ENCODE results near the gene EVPL.
"Not testable (repeated sequence)": the region's sequence is repeated elsewhere in the genome, so short reads cannot be mapped to it uniquely, and the experiment has no call there.

EVPL gene

DNA sequence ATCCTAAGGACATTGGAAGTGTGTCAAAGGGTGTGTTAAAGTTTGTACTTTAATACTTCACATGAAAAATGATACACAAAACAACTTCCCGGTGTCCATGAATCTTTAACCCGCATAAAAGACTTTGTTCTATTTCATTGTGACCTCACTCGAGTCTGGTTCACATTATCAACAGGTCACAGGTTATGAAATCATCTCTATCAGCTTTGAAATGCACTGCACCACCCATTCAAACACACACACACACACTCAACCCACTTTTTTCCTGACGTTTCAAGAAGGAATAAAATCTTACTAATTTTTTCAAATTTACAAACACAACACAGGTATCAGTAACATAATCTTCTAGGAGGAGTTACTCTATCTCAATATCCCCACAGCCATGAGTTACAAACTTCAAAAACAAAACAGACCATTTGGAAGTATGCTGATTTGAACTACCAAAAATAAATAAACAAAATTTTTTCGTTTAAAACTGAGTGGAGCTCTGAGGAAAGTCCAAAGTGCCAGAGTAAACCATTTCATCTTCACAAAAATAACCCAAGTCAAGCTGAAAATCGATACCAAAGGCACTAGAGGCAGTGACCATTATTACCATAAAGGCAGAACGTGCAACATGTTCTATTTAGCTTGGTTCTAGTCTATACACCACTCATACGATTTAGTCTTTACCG, 50.8 kb downstream of the EVPL start:
- Histone ChIP-seq H3K4me3 (no peak overlapping the region), H3K27ac (no peak overlapping the region)
- TF ChIP-seq, protein P1, sequence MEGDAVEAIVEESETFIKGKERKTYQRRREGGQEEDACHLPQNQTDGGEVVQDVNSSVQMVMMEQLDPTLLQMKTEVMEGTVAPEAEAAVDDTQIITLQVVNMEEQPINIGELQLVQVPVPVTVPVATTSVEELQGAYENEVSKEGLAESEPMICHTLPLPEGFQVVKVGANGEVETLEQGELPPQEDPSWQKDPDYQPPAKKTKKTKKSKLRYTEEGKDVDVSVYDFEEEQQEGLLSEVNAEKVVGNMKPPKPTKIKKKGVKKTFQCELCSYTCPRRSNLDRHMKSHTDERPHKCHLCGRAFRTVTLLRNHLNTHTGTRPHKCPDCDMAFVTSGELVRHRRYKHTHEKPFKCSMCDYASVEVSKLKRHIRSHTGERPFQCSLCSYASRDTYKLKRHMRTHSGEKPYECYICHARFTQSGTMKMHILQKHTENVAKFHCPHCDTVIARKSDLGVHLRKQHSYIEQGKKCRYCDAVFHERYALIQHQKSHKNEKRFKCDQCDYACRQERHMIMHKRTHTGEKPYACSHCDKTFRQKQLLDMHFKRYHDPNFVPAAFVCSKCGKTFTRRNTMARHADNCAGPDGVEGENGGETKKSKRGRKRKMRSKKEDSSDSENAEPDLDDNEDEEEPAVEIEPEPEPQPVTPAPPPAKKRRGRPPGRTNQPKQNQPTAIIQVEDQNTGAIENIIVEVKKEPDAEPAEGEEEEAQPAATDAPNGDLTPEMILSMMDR (IDR thresholded peaks at IDR 0.05) = no peak

DNA sequence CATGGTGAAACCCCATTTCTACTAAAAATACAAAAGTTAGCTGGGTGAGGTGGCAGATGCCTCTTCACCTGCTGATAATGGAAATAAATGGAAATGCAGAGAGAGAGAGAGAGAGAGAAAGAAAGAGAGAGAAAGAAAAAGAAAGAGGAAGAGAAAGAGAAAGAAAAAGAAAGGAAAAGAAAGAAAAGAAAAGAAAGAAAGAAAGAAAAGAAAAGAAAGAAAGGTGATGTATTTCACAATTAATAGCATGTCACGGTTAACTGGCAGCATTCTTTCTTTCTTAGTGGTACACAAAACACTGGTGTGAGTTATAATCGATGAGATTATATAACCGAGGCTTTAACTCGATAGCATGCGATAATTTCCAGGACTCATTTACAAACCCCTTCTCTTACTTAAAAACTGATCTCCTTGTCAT, 51.3 kb downstream of the EVPL start:
- Histone ChIP-seq H3K27ac (no peak overlapping the region), H3K4me3 (no peak overlapping the region)
- TF ChIP-seq, protein P1 (IDR thresholded peaks at IDR 0.05) = no peak
- no peak for DNase-seq (ENCODE audit: low spot score)

More for the DNA sequence above, 50.8 kb downstream of the EVPL start:
- DNase-seq (ENCODE audit: low spot score) = no peak

DNA sequence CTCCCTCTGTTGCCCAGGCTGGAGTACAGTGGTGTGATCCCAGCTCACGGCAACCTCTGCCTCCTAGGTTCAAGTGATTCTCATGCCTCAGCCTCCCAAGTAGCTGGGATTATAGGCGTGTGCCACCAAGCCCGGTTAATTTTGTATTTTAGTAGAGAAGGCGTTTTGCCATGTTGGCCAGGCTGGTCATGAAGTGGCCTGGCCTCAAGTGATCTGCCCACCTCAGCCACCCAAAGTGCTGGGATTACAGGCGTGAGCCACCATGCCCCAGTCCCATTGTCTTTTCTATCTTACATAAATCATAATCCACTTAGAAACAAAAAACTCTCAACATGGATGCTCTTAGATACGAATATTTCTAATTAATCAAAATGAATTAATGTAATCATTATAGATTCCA, 51.9 kb downstream of the EVPL start:
- not testable (repeated sequence) for DNase-seq (ENCODE audit: low spot score); H3K4me3 ChIP-seq; H3K27ac ChIP-seq

DNA sequence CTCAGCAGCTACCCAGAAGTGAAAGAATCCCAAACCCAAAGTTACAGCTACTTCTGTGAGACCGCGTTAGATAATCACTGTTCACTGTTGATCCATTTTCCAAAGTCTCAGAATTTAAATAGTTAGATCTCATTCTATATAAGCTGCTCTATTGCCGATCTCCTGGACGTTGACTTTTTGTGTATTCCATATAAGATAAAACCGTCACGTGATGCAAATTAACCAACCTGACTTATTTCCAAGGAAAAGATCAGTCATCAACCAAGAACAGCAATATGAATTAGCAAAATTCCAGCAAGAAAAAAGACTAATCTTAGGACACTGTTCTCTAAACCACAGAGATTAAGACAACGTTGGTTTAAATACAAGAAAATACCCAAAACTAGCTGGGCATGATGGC, 56.5 kb downstream of the EVPL start:
- DNase-seq (ENCODE audit: low spot score) = no peak
- TF ChIP-seq, protein P1 (IDR thresholded peaks at IDR 0.05) = no peak
- no peak overlapping the region for H3K4me3 ChIP-seq
- H3K27ac ChIP-seq = no peak overlapping the region

DNA sequence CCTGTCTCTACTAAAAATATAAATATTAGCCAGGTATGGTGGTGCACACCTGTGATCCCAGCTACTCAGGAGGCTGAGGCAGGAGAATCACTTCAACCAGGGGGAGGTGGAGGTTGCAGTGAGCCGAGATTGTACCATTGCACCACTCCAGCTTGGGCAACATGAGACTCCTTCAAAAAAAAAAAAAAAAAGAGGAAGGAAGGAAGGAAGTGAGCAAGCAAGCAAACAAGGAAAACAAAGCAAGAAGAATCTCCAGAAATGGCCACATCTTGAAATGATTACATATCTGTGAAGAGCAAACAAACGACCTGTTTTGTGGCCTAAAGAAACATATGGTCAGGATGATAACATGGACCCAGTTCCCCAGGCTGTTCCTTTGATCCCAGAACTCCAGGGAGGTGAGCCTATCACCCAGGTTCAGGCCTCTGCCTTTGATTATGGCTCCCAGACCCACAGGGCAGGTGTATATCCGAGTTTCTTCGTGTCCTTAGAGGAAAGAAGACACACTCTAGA, 57.0 kb downstream of the EVPL start:
- no peak for DNase-seq (ENCODE audit: low spot score)
- TF ChIP-seq, protein P1 (IDR thresholded peaks at IDR 0.05) = no peak
- H3K27ac ChIP-seq = no peak overlapping the region

DNA sequence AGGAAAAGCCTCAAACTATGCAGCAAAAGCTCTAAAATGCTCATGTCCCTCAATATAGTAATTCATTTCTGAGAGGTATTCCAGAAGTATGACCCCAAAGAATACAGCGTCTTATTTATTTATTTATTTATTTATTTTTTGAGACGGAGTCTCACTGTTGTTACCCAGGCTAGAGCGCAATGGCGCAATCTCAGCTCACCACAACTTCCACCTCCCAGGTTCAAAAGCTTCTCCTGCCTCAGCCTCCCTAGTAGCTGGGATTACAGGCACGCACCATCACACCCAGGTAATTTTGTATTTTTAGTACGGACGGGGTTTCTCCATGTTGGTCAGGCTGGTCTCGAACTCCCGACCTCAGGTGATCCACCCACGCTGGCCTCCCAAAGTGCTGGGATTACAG, 58.1 kb downstream of the EVPL start:
- H3K27ac ChIP-seq; DNase-seq (ENCODE audit: low spot score); H3K4me3 ChIP-seq: not testable (repeated sequence)

More for the DNA sequence above, 57.0 kb downstream of the EVPL start:
- no peak overlapping the region for H3K4me3 ChIP-seq

DNA sequence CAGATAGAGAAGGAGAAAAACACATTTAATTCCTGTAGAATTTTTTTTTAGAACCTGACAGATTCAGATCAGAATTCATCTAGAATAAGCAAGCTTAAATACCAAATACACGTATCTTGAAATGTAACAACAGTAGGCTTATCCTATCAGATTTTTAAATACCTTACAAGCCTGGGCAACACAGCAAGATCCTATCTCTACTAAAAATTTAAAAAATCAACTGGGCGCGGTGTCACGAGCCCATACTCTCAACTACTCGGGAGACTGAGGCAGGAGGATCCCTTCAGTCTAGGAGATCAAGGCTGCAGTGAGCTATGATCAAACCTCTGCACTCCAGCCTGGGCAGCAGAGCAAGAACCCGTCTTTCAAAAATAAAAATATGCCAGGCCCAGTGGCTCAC, 61.6 kb downstream of the EVPL start:
- TF ChIP-seq, protein P1 (IDR thresholded peaks at IDR 0.05) = no peak
- no peak overlapping the region for H3K27ac ChIP-seq
- no peak overlapping the region for H3K4me3 ChIP-seq
- no peak for DNase-seq (ENCODE audit: low spot score)

DNA sequence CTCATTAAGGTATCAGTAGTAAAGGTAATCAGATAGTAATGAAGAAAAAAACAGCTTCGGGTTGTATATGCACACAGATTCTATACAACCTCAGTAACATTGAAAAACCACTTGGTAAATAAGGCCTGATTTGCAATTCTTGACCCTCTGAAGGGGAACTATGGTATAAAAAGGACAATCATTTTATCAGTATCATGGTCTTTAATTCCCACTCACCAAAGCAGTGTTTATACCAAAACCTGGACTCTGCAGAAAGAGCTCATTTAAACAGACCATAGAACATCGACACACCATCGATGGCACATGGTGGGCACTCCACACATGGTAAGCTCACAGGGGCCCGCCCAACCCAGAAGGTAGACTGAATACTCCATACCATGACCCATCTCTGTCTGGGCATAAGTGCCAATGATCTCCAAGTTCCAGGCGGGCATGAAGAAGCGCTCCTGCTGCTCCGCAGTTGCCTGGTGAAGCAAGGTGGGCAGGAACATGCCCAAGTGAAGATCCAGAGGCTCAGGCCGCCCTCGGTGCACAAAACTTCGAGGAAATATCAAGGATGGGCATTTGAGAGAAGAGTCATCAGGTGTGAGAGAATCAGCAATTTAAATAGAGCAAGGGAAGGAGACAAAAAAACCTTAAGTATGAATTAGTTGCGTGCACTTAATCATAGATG, 67.1 kb downstream of the EVPL start:
- Histone ChIP-seq H3K4me3 (no peak overlapping the region), H3K27ac (no peak overlapping the region)
- TF ChIP-seq, protein P1 (IDR thresholded peaks at IDR 0.05) = no peak
- DNase-seq (ENCODE audit: low spot score) = no peak
